Vagina (tissue), 2 donors: Measurements from ENCODE around the gene RUNDC3A.

ENCODE experiments used
- CTCF ChIP-seq, 3 experiments: fragments of 450-650 bp in 2 of 3; fragments of 200-600 bp in 1 of 3; sonication (generic) in 1 of 3; IDR thresholded peaks; one replicate each; pipeline ENCODE4 v1.5.1; 2017 to 2019; ENCODE audit warnings: antibody characterized with exemption in 3 of 3, mild to moderate bottlenecking in 2 of 3, moderate library complexity in 2 of 3
- POLR2A ChIP-seq, 2 donors: fragments of 450-650 bp; IDR thresholded peaks; one replicate each; pipeline ENCODE4 v1.6.1; 2017; ENCODE audit warnings: antibody characterized with exemption in 2 of 2, mild to moderate bottlenecking in 2 of 2, moderate library complexity in 2 of 2
- POLR2AphosphoS5 ChIP-seq, 2 donors: sonication (generic); formaldehyde crosslinking; IDR thresholded peaks; one replicate each; pipeline ENCODE4 v1.9.0; 2017; ENCODE audit warnings: antibody characterized with exemption in 2 of 2, mild to moderate bottlenecking in 2 of 2, low read depth in 1 of 2; ENCODE audit not compliant: insufficient read depth in 1 of 2

GRCh38 chr17:44287651-44288050 lies 20.8 kb upstream of the RUNDC3A start:
- TF ChIP-seq CTCF (IDR thresholded peaks at IDR 0.05) (no peak), POLR2A (IDR thresholded peaks at IDR 0.05) (no peak), POLR2AphosphoS5 (IDR thresholded peaks at IDR 0.05; ENCODE audit: insufficient read depth in 1 of 2, low read depth in 1 of 2) (no peak)
